HK-2 (cell line): ENCODE measurements around the gene DARS1.
"Not testable (repeated sequence)": the region's sequence is repeated elsewhere in the genome, so short reads cannot be mapped to it uniquely, and the experiment has no call there.

Experiments used
- DNase-seq: peaks from one replicate; pipeline ENCODE4 v3.0.0-alpha.2; 2018; ENCODE audit not compliant: unreplicated experiment

The DARS1 gene

GRCh38 chr2:135882415-135882814 is 103.0 kb downstream of the DARS1 start:
- DNase-seq = no peak

GRCh38 chr2:135876770-135877169 is 108.7 kb downstream of the DARS1 start:
- not testable (repeated sequence) for DNase-seq

- peak; percentile 99 for DNase-seq
Measured at GRCh38 chr2:135876066-135876711, 109.2 kb downstream of the DARS1 start, which contains the start of gene MCM6. Gene MCM6, minus strand, starts transcription at chr2:135876443. Its CDS starts 78 bp downstream, at chr2:135876365.

- peak; percentile 60 for DNase-seq
Measured at GRCh38 chr2:135875491-135876065, 109.8 kb downstream of the DARS1 start.

GRCh38 chr2:135874777-135875365 is 110.6 kb downstream of the DARS1 start:
- DNase-seq = no peak

GRCh38 chr2:135870571-135870970 is 114.9 kb downstream of the DARS1 start:
- DNase-seq = no peak

- no peak for DNase-seq
Measured at GRCh38 chr2:135863233-135863632, 122.2 kb downstream of the DARS1 start.

GRCh38 chr2:135862718-135863117 is 122.7 kb downstream of the DARS1 start:
- no peak for DNase-seq
